Activated CD4-positive, alpha-beta T cell treated with anti-CD3 and anti-CD28 coated beads for 36 hours (primary cell): Measurements from ENCODE around the gene PHC2. TPM values are rescaled to one million over a fixed set of nuclear protein-coding genes. Genes with fewer than 3 reads are reported as not detected.

Source experiments
- ATAC-seq: fragments of 200-7000 bp; cut with Tn5 transposase; one replicate; pipeline ENCODE4 v1.10.0; 2021; ENCODE audit warnings: mild to moderate bottlenecking, moderate library complexity
- CTCF ChIA-PET: fragments of 350-600 bp; sonication (Branson Sonifier 250); formaldehyde crosslinking; loops from one replicate; lab custom pipeline; 2021; ENCODE audit warnings: antibody characterized with exemption; lab: Charles Lee
- POLR2A ChIA-PET: fragments of 350-600 bp; sonication (Branson Sonifier 250); formaldehyde crosslinking; loops from one replicate; lab custom pipeline; 2021; ENCODE audit warnings: antibody characterized with exemption, inconsistent platforms; lab: Charles Lee
- DNase-seq: peaks from one replicate; pipeline ENCODE4 v3.0.0-alpha.2; 2020
- H3K27ac Mint-ChIP-seq: one replicate; pipeline ENCODE4 v1.8.0; 2021; ENCODE audit warnings: mixed read lengths
- H3K27me3 Mint-ChIP-seq: one replicate; pipeline ENCODE4 v1.8.0; 2021; ENCODE audit warnings: mixed read lengths
- H3K36me3 Mint-ChIP-seq: one replicate; pipeline ENCODE4 v1.8.0; 2021; ENCODE audit warnings: low read depth, mixed read lengths
- H3K4me1 Mint-ChIP-seq: one replicate; pipeline ENCODE4 v1.8.0; 2021; ENCODE audit warnings: mixed read lengths
- H3K4me3 Mint-ChIP-seq: one replicate; pipeline ENCODE4 v1.8.0; 2021; ENCODE audit warnings: mild to moderate bottlenecking, moderate library complexity, mixed read lengths
- H3K9me3 Mint-ChIP-seq: one replicate; pipeline ENCODE4 v1.8.0; 2021; ENCODE audit warnings: low read depth, mixed read lengths
- intact Hi-C, 2 experiments: fragments of 100-400 bp; cut with DNase I in 1 of 2; cut with micrococcal nuclease in 1 of 2; formaldehyde crosslinking; loops; one replicate each; pipeline versions ENCODE4 v1.14.2 to v1.15.1; 2022 to 2024; cut with DNase I, micrococcal nuclease
- total RNA-seq, 2 experiments: library from RNA; stranded (reverse); gene quantifications; one replicate each; pipeline ENCODE4 v1.2.3, GENCODE V29; 2021

PHC2 gene
- total RNA-seq, 2 experiments from 2014 or later = 23.8 to 28.4 TPM

DNA sequence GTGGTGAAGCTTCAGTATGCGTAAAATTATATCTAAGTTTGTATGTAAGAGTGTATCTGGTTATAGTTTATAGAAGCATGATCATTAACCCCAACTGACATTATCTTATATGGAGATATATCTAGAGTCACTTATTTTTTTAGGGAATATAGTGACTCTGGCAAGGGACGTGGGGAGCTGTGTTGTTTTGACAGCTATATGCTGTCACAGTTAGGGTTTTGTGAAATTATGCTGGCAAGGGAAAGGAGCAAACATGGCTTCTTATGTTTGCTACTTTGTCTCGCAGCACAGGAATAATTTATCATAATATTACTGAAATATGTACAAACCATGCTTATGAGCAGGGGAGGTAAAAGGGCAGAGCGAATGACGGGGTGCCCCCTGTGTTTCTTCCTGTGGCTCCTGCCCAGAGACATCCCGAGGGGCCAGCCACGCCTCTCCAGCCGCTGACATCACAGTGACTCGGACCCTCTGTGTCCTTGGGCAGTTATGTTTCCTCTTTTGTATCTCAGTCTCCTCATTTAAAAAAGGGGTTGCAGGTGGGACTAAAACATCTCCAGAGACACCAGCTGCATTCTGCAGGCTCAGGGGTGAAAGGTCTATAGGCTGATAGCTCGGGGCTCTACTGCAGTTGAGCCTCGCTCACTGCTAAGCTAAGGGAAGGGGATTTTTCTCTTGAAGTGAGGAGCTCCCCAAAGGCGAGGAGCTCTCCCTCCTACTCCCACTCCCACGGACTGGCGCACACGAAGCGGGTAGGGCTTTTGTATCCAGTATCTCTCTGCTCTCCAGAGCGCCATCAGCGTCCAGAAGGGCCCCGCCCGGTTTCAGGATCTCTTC, 124.9 kb downstream of the PHC2 start:
- Mint-ChIP-seq H3K4me1 (peaks cover 7% of the 10 kb centered on the region), H3K36me3 (peaks cover 1% of the 10 kb centered on the region), H3K27me3 (peaks cover 10% of the 10 kb centered on the region), H3K4me3 (no peak overlapping the region), H3K27ac (no peak overlapping the region), H3K9me3 (no peaks in the 10 kb centered on the region)
- no peak for DNase-seq
- ChIA-PET POLR2A (no interaction called here), CTCF (interaction anchor here (0.6 to 1.8 kb wide), 5 partner anchors 9 to 168 kb away, joined by 3 to 17 read pairs (median 3); no protein-coding TSS in a partner anchor)
- intact Hi-C loops = no loop called here
- no peak for ATAC-seq

DNA sequence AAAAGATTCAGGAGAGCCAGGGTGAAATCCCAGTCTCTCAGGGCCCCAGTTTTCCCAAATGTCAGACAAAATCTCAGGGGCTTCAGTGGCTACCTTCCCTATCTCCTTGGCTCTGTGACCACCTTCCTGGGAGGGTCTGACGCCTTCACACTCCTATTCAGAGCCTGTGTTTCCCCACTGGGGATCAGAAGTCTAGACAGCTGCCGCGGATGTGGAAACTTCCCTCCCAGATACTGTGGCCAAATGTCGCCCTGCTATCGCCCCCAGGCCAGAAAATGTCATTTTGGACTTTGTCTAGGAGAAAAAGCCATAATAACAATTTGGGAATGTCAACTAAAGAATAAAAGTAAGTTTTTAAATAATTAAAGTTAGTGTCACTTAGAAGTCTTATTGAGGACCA, 125.9 kb downstream of the PHC2 start:
- ATAC-seq (no peak), DNase-seq (no peak)
- Mint-ChIP-seq H3K27me3 (peaks cover 10% of the 10 kb centered on the region), H3K4me3 (no peak overlapping the region), H3K4me1 (peaks cover 7% of the 10 kb centered on the region), H3K27ac (no peak overlapping the region), H3K36me3 (peaks cover 1% of the 10 kb centered on the region), H3K9me3 (no peaks in the 10 kb centered on the region)
- POLR2A ChIA-PET = no interaction called here
- intact Hi-C loops = no loop called here
- CTCF ChIA-PET = interaction anchor here (0.8 to 1.8 kb wide), 4 partner anchors 8 to 26 kb away, joined by 3 to 17 read pairs (median 4); no protein-coding TSS in a partner anchor

DNA sequence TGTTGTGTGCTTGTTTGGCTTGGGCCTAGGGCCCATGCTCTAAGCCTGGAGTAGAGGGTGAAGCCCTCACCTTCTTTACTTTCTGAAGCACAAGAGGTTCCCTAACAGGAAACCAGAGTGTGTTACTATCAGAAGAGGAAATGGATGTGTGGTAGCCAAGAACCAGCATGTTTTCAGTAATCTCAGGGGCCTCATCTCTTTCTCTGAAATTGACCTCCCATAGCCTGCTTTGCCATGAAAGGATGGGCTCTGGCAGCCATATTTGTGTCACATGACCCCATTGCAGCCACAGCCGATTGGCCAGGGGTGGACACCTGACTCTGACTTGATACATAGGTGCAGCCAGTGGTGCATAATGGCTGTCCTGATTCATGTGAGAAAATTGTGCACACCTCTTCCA, 128.6 kb downstream of the PHC2 start:
- Mint-ChIP-seq H3K36me3 (peaks cover 1% of the 10 kb centered on the region), H3K4me3 (no peak overlapping the region), H3K4me1 (peaks cover 7% of the 10 kb centered on the region), H3K9me3 (no peaks in the 10 kb centered on the region), H3K27me3 (peaks cover 10% of the 10 kb centered on the region), H3K27ac (no peak overlapping the region)
- CTCF ChIA-PET = interaction anchor here (1.3 kb wide), 1 partner anchor 310 kb away, joined by 3 read pairs; no protein-coding TSS in a partner anchor
- peak; percentile 58 for DNase-seq
- peak; percentile 53 for ATAC-seq
- intact Hi-C loops = no loop called here
- POLR2A ChIA-PET = no interaction called here

DNA sequence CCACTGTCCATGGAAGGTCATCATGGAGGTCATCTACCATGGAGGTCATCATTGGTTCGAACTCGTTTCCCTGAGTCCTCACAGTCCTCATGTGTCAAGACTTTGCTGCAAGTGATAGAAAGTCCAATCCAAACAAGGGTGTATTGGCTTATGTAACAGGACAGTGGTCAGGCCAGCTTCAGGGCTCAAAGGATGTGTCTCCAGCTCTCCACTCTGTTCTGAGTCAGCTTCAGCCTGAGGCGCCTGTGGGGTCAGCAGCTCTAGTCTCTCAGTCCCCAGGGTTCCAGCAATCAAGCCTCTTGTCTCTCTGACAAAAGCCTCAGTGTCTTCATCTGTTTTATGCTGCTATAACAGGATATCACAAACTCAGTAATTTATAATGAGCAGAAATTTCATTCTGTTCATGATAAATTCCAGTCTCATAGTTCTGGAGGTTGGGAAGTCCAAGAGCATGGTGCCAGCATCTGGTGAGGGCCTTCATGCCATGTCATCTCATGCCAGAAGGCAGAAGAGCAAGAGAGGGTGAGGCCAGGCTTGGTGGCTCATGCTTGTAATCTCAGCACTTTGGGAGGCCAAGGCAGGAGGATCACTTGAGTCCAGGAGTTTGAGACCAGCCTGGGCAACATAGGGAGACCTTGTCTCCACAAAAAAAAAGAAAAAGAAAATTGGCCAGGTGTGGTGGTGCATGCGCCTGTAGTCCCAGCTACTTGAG, 129.5 kb downstream of the PHC2 start:
- Mint-ChIP-seq H3K36me3 (peaks cover 1% of the 10 kb centered on the region), H3K27me3 (peaks cover 8% of the 10 kb centered on the region), H3K27ac (no peak overlapping the region), H3K9me3 (no peaks in the 10 kb centered on the region), H3K4me1 (peaks cover 7% of the 10 kb centered on the region), H3K4me3 (no peak overlapping the region)
- ChIA-PET POLR2A (no interaction called here), CTCF (interaction anchor here (0.6 kb wide), 1 partner anchor 350 kb away, joined by 3 read pairs; no protein-coding TSS in a partner anchor)
- DNase-seq = no peak
- ATAC-seq = no peak
- intact Hi-C loops = no loop called here

DNA sequence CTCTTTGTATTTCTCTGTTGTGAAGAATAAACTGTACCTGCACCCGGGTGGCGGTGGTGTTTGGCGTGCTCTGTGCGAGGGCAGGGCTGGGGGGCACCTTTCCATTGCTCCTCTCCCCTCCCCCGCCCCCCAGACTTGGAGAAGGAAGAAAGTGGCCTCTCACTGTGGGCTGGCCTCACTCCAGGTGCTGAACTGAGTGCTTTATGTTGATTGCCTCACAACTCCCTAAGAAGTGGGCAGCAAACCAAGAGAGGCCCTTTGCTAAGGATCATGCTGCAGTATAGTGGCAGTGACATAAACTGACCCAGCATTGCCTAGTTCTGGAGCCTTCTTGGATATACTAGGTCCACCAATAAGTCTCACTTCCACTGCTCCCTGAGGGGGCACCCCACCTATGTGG, 130.2 kb downstream of the PHC2 start:
- DNase-seq (no peak), ATAC-seq (no peak)
- no peak overlapping the region for H3K4me3 Mint-ChIP-seq
- H3K4me1 Mint-ChIP-seq = peaks cover 7% of the 10 kb centered on the region
- H3K9me3 Mint-ChIP-seq = no peaks in the 10 kb centered on the region
- peaks cover 1% of the 10 kb centered on the region for H3K27me3 Mint-ChIP-seq
- no peak overlapping the region for H3K27ac Mint-ChIP-seq
- ChIA-PET CTCF (no interaction called here), POLR2A (no interaction called here)
- intact Hi-C loops = no loop called here
- peaks cover 6% of the 10 kb centered on the region for H3K36me3 Mint-ChIP-seq

DNA sequence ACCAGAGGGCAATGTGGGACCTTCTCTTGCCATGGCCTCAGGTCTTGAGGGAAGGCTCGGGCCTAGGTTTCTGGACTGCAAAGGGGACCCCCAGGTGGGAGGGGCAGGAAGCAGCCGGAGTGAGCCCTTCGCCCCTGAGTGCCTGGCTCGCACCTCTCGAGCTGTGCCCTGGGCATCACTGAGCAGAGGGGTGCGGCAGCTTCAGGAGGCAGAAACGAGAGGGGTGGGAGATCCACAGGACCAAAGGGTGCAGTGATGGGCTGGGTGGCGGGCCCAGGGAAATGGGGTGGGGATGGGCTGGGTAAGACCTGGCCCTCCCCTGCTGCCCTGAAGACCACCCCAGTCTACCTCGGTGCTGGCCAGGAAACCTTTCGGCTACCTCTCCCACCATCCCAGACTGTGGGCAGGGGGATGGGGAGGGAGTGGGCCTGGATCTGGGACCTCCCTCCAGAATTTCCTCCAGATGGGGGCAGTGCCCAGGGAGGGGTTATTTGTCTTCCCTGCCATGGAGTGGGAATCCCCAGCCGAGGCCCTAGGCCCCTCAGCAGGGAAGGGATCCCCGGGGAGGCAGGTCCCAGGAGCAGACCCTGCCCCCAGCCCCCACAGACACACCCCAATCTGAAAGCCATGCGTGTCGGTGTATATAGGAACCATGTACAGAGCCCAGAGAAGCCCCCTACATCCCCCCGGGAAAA, 131.3 kb downstream of the PHC2 start:
- no peak overlapping the region for H3K27ac Mint-ChIP-seq
- peaks cover 6% of the 10 kb centered on the region for H3K36me3 Mint-ChIP-seq
- no peak overlapping the region for H3K4me3 Mint-ChIP-seq
- no peaks in the 10 kb centered on the region for H3K27me3 Mint-ChIP-seq
- peaks cover 9% of the 10 kb centered on the region for H3K4me1 Mint-ChIP-seq
- H3K9me3 Mint-ChIP-seq = no peaks in the 10 kb centered on the region
- ATAC-seq (no peak), DNase-seq (no peak)
- POLR2A ChIA-PET = no interaction called here
- CTCF ChIA-PET = interaction anchor here (2.3 kb wide), 1 partner anchor 172 kb away, joined by 10 read pairs; the partner anchor contains the start of gene ZSCAN20
- intact Hi-C loops = no loop called here

DNA sequence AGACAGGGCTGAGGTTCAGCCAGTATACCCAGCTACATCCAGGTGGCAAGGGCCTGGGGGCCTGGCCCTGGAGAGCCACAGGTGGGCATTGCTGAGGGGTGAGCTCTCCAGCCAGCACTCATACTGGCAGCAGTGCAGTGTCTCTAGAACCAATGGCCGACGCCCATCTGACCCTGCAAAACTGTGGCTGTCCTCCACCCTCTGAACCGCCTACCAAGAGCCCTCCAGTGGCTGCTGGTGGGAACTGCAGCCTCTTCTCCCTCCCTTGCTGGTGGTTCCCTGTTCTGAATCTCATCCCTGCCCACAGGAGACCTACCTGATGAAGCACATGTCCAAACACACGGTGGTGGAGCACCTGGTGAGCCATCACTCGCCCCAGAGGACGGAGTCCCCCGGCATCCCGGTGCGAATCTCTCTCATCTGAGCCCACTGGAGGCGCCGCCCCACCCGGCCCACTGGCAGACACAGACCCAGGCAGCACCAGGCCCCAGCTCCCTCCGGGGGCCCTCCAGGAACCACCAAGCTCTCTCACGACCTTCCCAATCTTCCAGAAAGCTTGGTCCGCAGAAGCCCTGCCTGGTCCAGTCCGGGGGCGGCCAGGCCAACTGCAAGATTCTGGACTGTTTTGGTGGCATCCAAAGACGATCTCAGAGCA, 132.1 kb downstream of the PHC2 start:
- H3K4me1 Mint-ChIP-seq = peaks cover 9% of the 10 kb centered on the region
- no peak overlapping the region for H3K4me3 Mint-ChIP-seq
- ChIA-PET CTCF (interaction anchor here (0.9 to 3.8 kb wide), 7 partner anchors 21 to 173 kb away, joined by 3 to 56 read pairs (median 4); partner anchors contain the start of gene ZSCAN20), POLR2A (no interaction called here)
- no peaks in the 10 kb centered on the region for H3K9me3 Mint-ChIP-seq
- DNase-seq (peak; percentile 77), ATAC-seq (peak; percentile 62)
- peaks cover 6% of the 10 kb centered on the region for H3K36me3 Mint-ChIP-seq
- intact Hi-C loops = no loop called here
- H3K27ac Mint-ChIP-seq = no peak overlapping the region
- H3K27me3 Mint-ChIP-seq = no peaks in the 10 kb centered on the region

DNA sequence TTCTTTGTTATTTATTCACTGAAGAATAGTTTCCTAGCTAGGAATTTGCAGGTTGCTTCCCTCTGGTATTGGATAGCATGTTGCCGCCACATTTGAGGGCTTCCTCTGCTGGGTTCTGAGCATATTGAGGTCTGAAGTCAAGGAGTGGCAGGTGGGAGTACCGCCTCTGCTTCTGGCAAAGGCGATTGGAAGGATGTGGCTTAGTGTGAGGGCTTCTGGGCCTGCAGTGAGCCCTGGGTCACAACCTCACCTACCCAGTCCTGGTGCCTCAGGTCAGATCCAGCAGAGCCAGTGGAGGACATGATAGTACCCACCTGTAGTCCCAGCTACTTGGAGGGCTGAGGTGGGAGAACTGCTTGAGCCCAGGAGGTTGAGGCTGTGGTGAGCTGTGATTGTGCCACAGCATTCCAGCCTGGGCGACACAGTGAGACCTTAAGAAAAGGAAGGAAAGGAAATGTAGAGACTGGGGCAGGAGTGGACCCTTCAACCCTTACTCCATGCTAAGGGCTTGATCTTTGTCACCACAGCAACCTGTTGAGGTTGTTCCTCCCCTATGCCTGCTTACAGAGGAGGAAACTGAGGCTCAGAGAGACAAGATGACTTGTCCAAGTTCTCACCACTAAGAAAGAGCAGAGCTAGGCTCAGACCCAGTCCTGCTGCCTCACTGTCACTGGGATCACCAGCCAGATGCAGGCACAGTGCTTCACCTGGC, 132.8 kb downstream of the PHC2 start:
- no peak overlapping the region for H3K4me3 Mint-ChIP-seq
- intact Hi-C loops = no loop called here
- H3K27me3 Mint-ChIP-seq = no peaks in the 10 kb centered on the region
- no peaks in the 10 kb centered on the region for H3K9me3 Mint-ChIP-seq
- H3K4me1 Mint-ChIP-seq = peaks cover 9% of the 10 kb centered on the region
- ChIA-PET POLR2A (interaction anchor here (0.6 kb wide), 1 partner anchor 158 kb away, joined by 4 read pairs; no protein-coding TSS in a partner anchor), CTCF (interaction anchor here (0.6 to 3.8 kb wide), 14 partner anchors 8 to 350 kb away, joined by 3 to 56 read pairs (median 3); partner anchors contain the start of gene ZSCAN20)
- ATAC-seq (no peak), DNase-seq (no peak)
- no peak overlapping the region for H3K27ac Mint-ChIP-seq
- H3K36me3 Mint-ChIP-seq = peaks cover 6% of the 10 kb centered on the region

DNA sequence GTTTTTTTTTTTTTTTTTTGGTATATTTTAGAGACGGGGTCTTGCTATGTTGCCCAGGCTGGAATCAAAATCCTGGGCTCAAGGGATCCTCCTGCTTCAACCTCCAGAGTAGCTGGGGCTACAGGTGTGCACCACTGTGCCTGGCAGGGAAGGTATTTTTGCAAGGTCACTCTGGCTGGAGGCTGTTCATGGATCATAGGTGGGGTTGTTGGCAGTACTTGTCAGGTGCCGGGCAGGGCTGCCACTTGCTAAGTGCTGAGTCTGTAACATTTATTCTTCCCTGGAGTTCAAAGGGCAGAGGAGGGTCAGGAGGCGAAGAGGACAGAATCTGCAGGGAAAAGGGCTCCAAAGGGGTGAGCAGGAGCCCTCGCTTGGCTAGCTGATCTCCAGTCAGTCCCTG, 134.1 kb downstream of the PHC2 start:
- intact Hi-C loops = no loop called here
- POLR2A ChIA-PET = no interaction called here
- Mint-ChIP-seq H3K27me3 (no peaks in the 10 kb centered on the region), H3K9me3 (no peaks in the 10 kb centered on the region), H3K27ac (no peak overlapping the region), H3K4me1 (peaks cover 2% of the 10 kb centered on the region), H3K4me3 (no peak overlapping the region), H3K36me3 (peaks cover 6% of the 10 kb centered on the region)
- CTCF ChIA-PET = interaction anchor here (0.6 to 4.3 kb wide), 20 partner anchors 9 to 669 kb away, joined by 3 to 56 read pairs (median 6); partner anchors contain the start of gene ZSCAN20
- ATAC-seq (no peak), DNase-seq (no peak)

DNA sequence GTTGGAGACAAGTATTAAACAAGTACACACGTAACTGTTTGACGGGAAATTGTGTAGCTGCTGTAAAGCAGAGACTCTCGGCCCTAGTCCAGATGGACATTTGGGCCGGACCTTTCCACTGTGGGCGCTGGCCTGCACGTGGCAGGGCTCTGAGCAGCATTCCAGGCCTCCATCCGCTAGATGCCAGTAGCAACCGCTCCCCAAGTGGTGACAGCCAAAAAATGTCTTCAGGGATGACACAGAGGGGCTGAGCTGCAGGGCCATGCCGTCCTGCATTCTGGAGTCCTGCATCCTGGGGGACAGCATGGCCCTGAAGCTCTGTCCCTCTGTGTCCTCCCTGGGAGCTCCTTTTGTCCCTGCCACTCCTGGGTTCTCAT, 134.8 kb downstream of the PHC2 start:
- ChIA-PET CTCF (interaction anchor here (0.6 to 4.3 kb wide), 44 partner anchors 8 to 317 kb away, joined by 3 to 56 read pairs (median 4); partner anchors contain the start of genes A3GALT2 and ZSCAN20), POLR2A (interaction anchor here (0.6 kb wide), 2 partner anchors 23 to 185 kb away, joined by 3 to 4 read pairs; no protein-coding TSS in a partner anchor)
- Mint-ChIP-seq H3K4me1 (peaks cover 2% of the 10 kb centered on the region), H3K36me3 (peaks cover 4% of the 10 kb centered on the region), H3K27ac (no peak overlapping the region), H3K4me3 (no peak overlapping the region), H3K27me3 (no peaks in the 10 kb centered on the region), H3K9me3 (no peaks in the 10 kb centered on the region)
- intact Hi-C loops = no loop called here
- no peak for DNase-seq
- ATAC-seq = no peak
